Esophagus muscularis mucosa (tissue), 4 donors: ENCODE measurements around the gene KCNK17.

ENCODE experiments used
- CTCF ChIP-seq, 3 experiments: fragments of 200-600 bp in 2 of 3; fragments of 450-650 bp in 1 of 3; sonication (generic) in 2 of 3; IDR thresholded peaks; one replicate each; pipeline ENCODE4 v1.5.1; 2017 to 2019; ENCODE audit warnings: antibody characterized with exemption in 3 of 3, mild to moderate bottlenecking in 2 of 3, moderate library complexity in 1 of 3
- EP300 ChIP-seq: sonication (generic); formaldehyde crosslinking; IDR thresholded peaks from one replicate; pipeline ENCODE4 v1.6.1; 2017; ENCODE audit warnings: antibody characterized with exemption
- POLR2A ChIP-seq: fragments of 450-650 bp; IDR thresholded peaks from one replicate; pipeline ENCODE4 v1.6.1; 2017; ENCODE audit warnings: antibody characterized with exemption, moderate library complexity, mild to moderate bottlenecking, low read depth

- TF ChIP-seq POLR2A (no peak), CTCF (IDR thresholded peaks at IDR 0.05) (no peak), EP300 (no peak)
Measured at GRCh38 chr6:39339096-39339867, 25.1 kb upstream of the KCNK17 start.
